A549 (cell line): ENCODE measurements around the gene KCNH8. TPM values are rescaled to one million over a fixed set of nuclear protein-coding genes. Genes with fewer than 3 reads are reported as not detected.

ENCODE experiments used
- ATAC-seq, 2 experiments: fragments of 200-7000 bp in 1 of 2; fragments of >200 bp in 1 of 2; cut with Nextera tagmentation in 1 of 2; cut with Tn5 transposase in 1 of 2; 3 replicates each; pipeline versions ENCODE4 v1.8.0 to v1.9.1; 2018 to 2020; ENCODE audit warnings: mild to moderate bottlenecking in 1 of 2, moderate library complexity in 1 of 2
- CTCF ChIA-PET: fragments of 300-600 bp; sonication (Branson Sonifier 250); formaldehyde crosslinking; extraction: SDS; loops from one replicate; lab custom pipeline; 2021; ENCODE audit warnings: antibody characterized with exemption, inconsistent platforms; lab: Yijun Ruan, JAX
- POLR2A ChIA-PET: fragments of 350-600 bp; formaldehyde crosslinking; extraction: SDS; loops from one replicate; lab custom pipeline; 2021; ENCODE audit warnings: antibody characterized with exemption, inconsistent platforms; lab: Yijun Ruan, JAX
- DNase-seq, 2 experiments: peaks; one replicate each; pipeline versions ENCODE4 v3.0.0 to v3.0.0-alpha.2; 2011 to 2016; ENCODE audit warnings: low read depth in 1 of 2, low spot score in 1 of 2
- FAIRE-seq: peaks from 2 replicates; lab custom pipeline; 2011; peaks lifted over from hg19 to GRCh38; lab: Jason Lieb, UNC
- H3K27ac ChIP-seq, 2 experiments: fragments of >200 bp; sonication (Bioruptor Twin); formaldehyde crosslinking; 3 replicates each; pipeline ENCODE4 v1.5.1; 2016 to 2017
- H3K4me1 ChIP-seq: fragments of >200 bp; sonication (Bioruptor Twin); formaldehyde crosslinking; 3 replicates; pipeline ENCODE4 v1.6.1; 2016
- H3K4me2 ChIP-seq: fragments of >200 bp; sonication (Bioruptor Twin); formaldehyde crosslinking; 3 replicates; pipeline ENCODE4 v1.6.1; 2016
- H3K4me3 ChIP-seq: fragments of >200 bp; sonication (Bioruptor Twin); formaldehyde crosslinking; 3 replicates; pipeline ENCODE4 v1.5.1; 2016
- H3K9me3 ChIP-seq: fragments of >200 bp; sonication (Bioruptor Twin); formaldehyde crosslinking; 3 replicates; pipeline ENCODE4 v1.6.1; 2016
- BCL3 ChIP-seq: fragments of >200 bp; sonication (Bioruptor Twin); formaldehyde crosslinking; IDR thresholded peaks from 3 replicates; pipeline ENCODE4 v1.6.1; 2016
- BHLHE40 ChIP-seq: IDR thresholded peaks from 2 replicates; pipeline ENCODE4 v1.6.1; 2012; ENCODE audit warnings: low read depth, low read length, inconsistent platforms
- EHF ChIP-seq: fragments of 250-450 bp; sonication (Bioruptor Pico); IDR thresholded peaks from 2 replicates; pipeline ENCODE4 v1.5.0; 2020; ENCODE audit warnings: mild to moderate bottlenecking
- FOSB ChIP-seq: fragments of 250-450 bp; sonication (Bioruptor Pico); IDR thresholded peaks from 2 replicates; pipeline ENCODE4 v1.5.0; 2020; ENCODE audit warnings: mild to moderate bottlenecking, moderate library complexity
- FOSL2 ChIP-seq, 2 experiments: fragments of 450-650 bp in 1 of 2; fragments of >200 bp in 1 of 2; sonication (Bioruptor Twin) in 1 of 2; formaldehyde crosslinking; IDR thresholded peaks; 2 replicates each; pipeline versions ENCODE4 v1.5.0 to v1.6.1; 2016 to 2020; ENCODE audit warnings: mild to moderate bottlenecking in 1 of 2, moderate library complexity in 1 of 2
- HDAC2 ChIP-seq: fragments of 200-600 bp; sonication (generic); IDR thresholded peaks from 2 replicates; pipeline ENCODE4 v1.6.1; 2016
- HES2 ChIP-seq: fragments of >200 bp; sonication (Bioruptor Twin); formaldehyde crosslinking; IDR thresholded peaks from 2 replicates; pipeline ENCODE4 v1.6.1; 2016
- HEYL ChIP-seq: fragments of 250-450 bp; sonication (Bioruptor Pico); IDR thresholded peaks from 2 replicates; pipeline ENCODE4 v1.8.0; 2021; ENCODE audit warnings: mild to moderate bottlenecking, moderate library complexity
- HMGXB4 ChIP-seq: fragments of 250-450 bp; sonication (Bioruptor Pico); IDR thresholded peaks from 2 replicates; pipeline ENCODE4 v1.5.0; 2021; ENCODE audit warnings: mild to moderate bottlenecking, moderate library complexity, borderline replicate concordance
- MAFK ChIP-seq: fragments of 450-650 bp; IDR thresholded peaks from 2 replicates; pipeline ENCODE4 v1.6.1; 2014; ENCODE audit not compliant: partially characterized antibody
- MAZ ChIP-seq: fragments of 150-350 bp; IDR thresholded peaks from 2 replicates; pipeline ENCODE4 v1.6.1; 2014; ENCODE audit warnings: antibody characterized with exemption, low read depth, low read length, borderline replicate concordance
- MYC ChIP-seq: IDR thresholded peaks from 2 replicates; pipeline ENCODE4 v1.6.1; 2012; ENCODE audit warnings: mild to moderate bottlenecking, inconsistent platforms, low read length, improper control_type of control experiment, borderline replicate concordance
- NFE2L2 ChIP-seq: fragments of 150-350 bp; conservative IDR thresholded peaks from 2 replicates; pipeline ENCODE4 v1.6.1; 2014; ENCODE audit warnings: low read length
- NR3C1 ChIP-seq: fragments of >200 bp; sonication (Bioruptor Twin); formaldehyde crosslinking; IDR thresholded peaks from 3 replicates; pipeline ENCODE4 v1.6.1; 2017
- POLR2AphosphoS2 ChIP-seq: conservative IDR thresholded peaks from 2 replicates; pipeline ENCODE4 v1.6.1; 2012; ENCODE audit warnings: low read length, improper control_type of control experiment, inconsistent platforms
- RAD21 ChIP-seq, 2 experiments: fragments of >200 bp in 1 of 2; sonication (Bioruptor Twin) in 1 of 2; formaldehyde crosslinking in 1 of 2; IDR thresholded peaks in 1 of 2; conservative IDR thresholded peaks in 1 of 2; 2 replicates in 1 of 2; 3 replicates in 1 of 2; pipeline ENCODE4 v1.6.1; 2012 to 2018; ENCODE audit warnings: inconsistent platforms in 1 of 2
- RARB ChIP-seq: fragments of 250-450 bp; sonication (Bioruptor Pico); IDR thresholded peaks from 2 replicates; pipeline ENCODE4 v1.8.0; 2021; ENCODE audit warnings: mild to moderate bottlenecking, moderate library complexity
- RNF2 ChIP-seq: fragments of 200-600 bp; sonication (generic); IDR thresholded peaks from 2 replicates; pipeline ENCODE4 v1.6.1; 2016; ENCODE audit warnings: low read depth, mild to moderate bottlenecking, antibody characterized with exemption, moderate library complexity, borderline replicate concordance
- USF2 ChIP-seq: fragments of 450-650 bp; IDR thresholded peaks from 2 replicates; pipeline ENCODE4 v1.6.1; 2014; ENCODE audit warnings: antibody characterized with exemption
- WGBS: methylation state at CpG from one replicate; pipeline ENCODE4 v1.1.6; 2017; ENCODE audit errors: missing lambda C conversion rate; 5-methylcytosine and 5-hydroxymethylcytosine counted together
- polyA plus RNA-seq, 4 experiments: library from polyadenylated mRNA; depleted of rRNA in 3 of 4; stranded (reverse); fragments of >200 nt; fragmentation: RNase III in 1 of 4; extraction: RNeasy Plus Mini Kit Qiagen cat#74134 plus additional on column Dnase treatment in 1 of 4; gene quantifications; 2 replicates in 3 of 4; 3 replicates in 1 of 4; pipeline ENCODE4 v1.2.3, GENCODE V29; 2011 to 2017
- TF ChIP-seq, protein P1 (sequence below): IDR thresholded peaks from 2 replicates; pipeline ENCODE4 v1.6.1; 2012; ENCODE audit warnings: low read depth, borderline replicate concordance
- TF ChIP-seq, protein P2 (sequence below): fragments of >200 bp; sonication (Bioruptor Twin); formaldehyde crosslinking; IDR thresholded peaks from 3 replicates; pipeline ENCODE4 v1.5.1; 2016

Gene KCNH8
- polyA plus RNA-seq, 2 of the 4 experiments (the other 2 are of a cell fraction) = 0.03 TPM; not detected in 1

- WGBS = 0% methylated on average over 2 of the region's 3 CpGs
- H3K4me2 ChIP-seq = no peak overlapping the region
- no peak overlapping the region for H3K4me3 ChIP-seq
- no peaks in the 10 kb centered on the region for H3K9me3 ChIP-seq
- H3K27ac ChIP-seq = no peak overlapping the region
- no peak for ATAC-seq
- no peaks in the 10 kb centered on the region for H3K4me1 ChIP-seq
- TF ChIP-seq BHLHE40 (no peak), NR3C1 (no peak)
- TF ChIP-seq, protein P1, sequence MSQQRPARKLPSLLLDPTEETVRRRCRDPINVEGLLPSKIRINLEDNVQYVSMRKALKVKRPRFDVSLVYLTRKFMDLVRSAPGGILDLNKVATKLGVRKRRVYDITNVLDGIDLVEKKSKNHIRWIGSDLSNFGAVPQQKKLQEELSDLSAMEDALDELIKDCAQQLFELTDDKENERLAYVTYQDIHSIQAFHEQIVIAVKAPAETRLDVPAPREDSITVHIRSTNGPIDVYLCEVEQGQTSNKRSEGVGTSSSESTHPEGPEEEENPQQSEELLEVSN = no peak
- no peak for DNase-seq
- POLR2A ChIA-PET = no interaction called here
- CTCF ChIA-PET = interaction anchor here (0.7 kb wide), 1 partner anchor 1935 kb away, joined by 3 read pairs; no protein-coding TSS in a partner anchor
- no peak for FAIRE-seq
These were observed 40.6 kb upstream of the KCNH8 start for GRCh38 chr3:19107719-19108118.

- Histone ChIP-seq H3K4me1 (no peaks in the 10 kb centered on the region), H3K9me3 (no peaks in the 10 kb centered on the region), H3K27ac (no peak overlapping the region), H3K4me2 (no peak overlapping the region), H3K4me3 (no peak overlapping the region)
- TF ChIP-seq FOSL2 (IDR thresholded peaks at IDR 0.05) (no peak), FOSL2 (CRISPR knock-in tag; IDR thresholded peaks at IDR 0.05) (no peak), HEYL (CRISPR knock-in tag) (no peak), HES2 (no peak), BCL3 (no peak), MAFK (peak; percentile 56), POLR2AphosphoS2 (no peak)
- FAIRE-seq (no peak), DNase-seq (no peak), ATAC-seq (no peak)
- POLR2A ChIA-PET = no interaction called here
- CTCF ChIA-PET = no interaction called here
- WGBS = 0% methylated on average over 1 of the region's 1 CpG
These were observed 37.9 kb upstream of the KCNH8 start for GRCh38 chr3:19110335-19110895.

DNA sequence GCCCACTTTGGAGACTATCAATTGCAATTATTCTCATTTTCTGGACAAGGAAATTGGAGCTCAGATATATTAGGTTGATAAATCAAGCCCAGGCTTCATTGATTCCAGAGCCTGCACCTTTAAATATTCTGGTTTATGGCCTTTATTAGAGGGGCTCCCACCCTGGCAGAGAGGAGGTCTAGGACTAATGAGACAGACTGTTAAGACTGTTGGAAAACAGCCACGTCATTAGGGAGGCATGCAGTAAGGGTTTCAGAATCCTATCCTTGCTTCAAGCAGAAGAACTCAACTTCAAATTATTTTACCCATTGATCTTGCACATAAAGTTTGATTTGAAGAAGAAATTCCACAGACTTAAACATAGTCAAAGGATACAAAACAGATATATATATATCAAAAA lies 33.8 kb upstream of the KCNH8 start:
- DNase-seq = no peak
- ATAC-seq = no peak
- no peak for FAIRE-seq
- TF ChIP-seq, protein P2, sequence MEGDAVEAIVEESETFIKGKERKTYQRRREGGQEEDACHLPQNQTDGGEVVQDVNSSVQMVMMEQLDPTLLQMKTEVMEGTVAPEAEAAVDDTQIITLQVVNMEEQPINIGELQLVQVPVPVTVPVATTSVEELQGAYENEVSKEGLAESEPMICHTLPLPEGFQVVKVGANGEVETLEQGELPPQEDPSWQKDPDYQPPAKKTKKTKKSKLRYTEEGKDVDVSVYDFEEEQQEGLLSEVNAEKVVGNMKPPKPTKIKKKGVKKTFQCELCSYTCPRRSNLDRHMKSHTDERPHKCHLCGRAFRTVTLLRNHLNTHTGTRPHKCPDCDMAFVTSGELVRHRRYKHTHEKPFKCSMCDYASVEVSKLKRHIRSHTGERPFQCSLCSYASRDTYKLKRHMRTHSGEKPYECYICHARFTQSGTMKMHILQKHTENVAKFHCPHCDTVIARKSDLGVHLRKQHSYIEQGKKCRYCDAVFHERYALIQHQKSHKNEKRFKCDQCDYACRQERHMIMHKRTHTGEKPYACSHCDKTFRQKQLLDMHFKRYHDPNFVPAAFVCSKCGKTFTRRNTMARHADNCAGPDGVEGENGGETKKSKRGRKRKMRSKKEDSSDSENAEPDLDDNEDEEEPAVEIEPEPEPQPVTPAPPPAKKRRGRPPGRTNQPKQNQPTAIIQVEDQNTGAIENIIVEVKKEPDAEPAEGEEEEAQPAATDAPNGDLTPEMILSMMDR = no peak
- TF ChIP-seq MYC (no peak), RARB (CRISPR knock-in tag) (no peak), NFE2L2 (no peak), USF2 (no peak)
- no peak overlapping the region for H3K27ac ChIP-seq
- no peaks in the 10 kb centered on the region for H3K4me1 ChIP-seq
- H3K4me2 ChIP-seq = no peak overlapping the region
- CTCF ChIA-PET = no interaction called here
- no peaks in the 10 kb centered on the region for H3K9me3 ChIP-seq
- H3K4me3 ChIP-seq = no peak overlapping the region
- POLR2A ChIA-PET = no interaction called here
- 0% methylated on average over 1 of the region's 1 CpG for WGBS

DNA sequence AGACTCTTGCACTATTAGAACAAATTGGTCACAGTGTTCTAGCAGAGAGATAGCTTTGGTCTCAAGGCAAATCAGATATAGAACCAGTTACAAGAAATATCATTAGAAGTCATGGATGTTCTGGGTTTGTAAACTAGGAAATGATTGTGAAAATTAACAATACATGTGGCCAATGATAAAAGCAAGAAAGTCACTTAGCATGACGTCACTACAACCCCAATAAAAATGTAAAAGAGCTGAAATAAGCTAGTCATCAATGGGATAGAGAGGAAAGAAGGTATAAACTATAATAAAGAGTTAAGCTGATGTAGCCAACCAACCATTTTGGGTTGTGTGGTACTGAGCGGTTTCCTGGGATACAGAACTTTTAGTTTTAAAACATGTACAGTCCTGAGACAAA lies 32.1 kb upstream of the KCNH8 start:
- WGBS = 0% methylated on average over 2 of the region's 2 CpGs

More for the DNA sequence above, 32.1 kb upstream of the KCNH8 start:
- no peak for FAIRE-seq
- Histone ChIP-seq H3K4me2 (no peak overlapping the region), H3K27ac (no peak overlapping the region), H3K4me3 (no peak overlapping the region), H3K9me3 (no peaks in the 10 kb centered on the region), H3K4me1 (no peaks in the 10 kb centered on the region)
- DNase-seq = no peak
- no peak for ATAC-seq
- CTCF ChIA-PET = no interaction called here
- no peak for TF ChIP-seq HDAC2
- TF ChIP-seq MAZ = no peak
- TF ChIP-seq FOSB (CRISPR knock-in tag) = no peak
- TF ChIP-seq RNF2 = no peak
- TF ChIP-seq EHF = no peak
- TF ChIP-seq HMGXB4 = no peak
- TF ChIP-seq HES2 = no peak
- TF ChIP-seq RAD21 (conservative IDR thresholded peaks at IDR 0.05 in 1 of 2, IDR thresholded peaks at IDR 0.05 in 1 of 2) = no peak
- TF ChIP-seq, all 56 proteins: peak for 0
- POLR2A ChIA-PET = no interaction called here
